CD4-positive, alpha-beta T cell treated with Interleukin-12 subunit alpha and Interleukin-12 subunit beta, for 1 hour (primary cell): Measurements from ENCODE around the gene TTC6.

Experiments
- DNase-seq: peaks from one replicate; pipeline ENCODE4 v3.0.0-alpha.2; 2020

Gene TTC6

GRCh38 chr14:37625597-37626595 is 30.5 kb downstream of the TTC6 start:
- no peak for DNase-seq

- no peak for DNase-seq
These were observed 41.9 kb downstream of the TTC6 start for GRCh38 chr14:37637341-37637740.

DNA sequence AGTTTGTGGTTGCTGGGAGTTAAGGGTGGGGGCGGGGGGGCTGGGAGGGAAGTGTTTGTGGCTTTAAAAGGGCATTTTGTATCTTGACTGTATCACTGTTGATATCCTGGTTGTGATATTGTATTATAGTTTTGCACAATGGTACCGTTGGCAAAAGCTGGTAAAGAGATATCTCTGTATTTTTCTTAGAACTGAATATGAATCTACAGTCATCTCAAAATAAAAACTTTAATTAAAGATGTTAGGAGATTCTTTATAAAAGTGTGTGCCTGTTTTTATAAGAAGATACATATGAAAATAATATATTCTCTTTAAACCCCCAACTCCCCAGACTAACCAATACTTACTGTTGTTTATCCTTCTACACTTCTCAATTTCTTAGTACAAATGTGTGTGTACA is 43.2 kb downstream of the TTC6 start:
- no peak for DNase-seq

- DNase-seq: no peak
These were observed 45.7 kb downstream of the TTC6 start for GRCh38 chr14:37641117-37641516.

DNA sequence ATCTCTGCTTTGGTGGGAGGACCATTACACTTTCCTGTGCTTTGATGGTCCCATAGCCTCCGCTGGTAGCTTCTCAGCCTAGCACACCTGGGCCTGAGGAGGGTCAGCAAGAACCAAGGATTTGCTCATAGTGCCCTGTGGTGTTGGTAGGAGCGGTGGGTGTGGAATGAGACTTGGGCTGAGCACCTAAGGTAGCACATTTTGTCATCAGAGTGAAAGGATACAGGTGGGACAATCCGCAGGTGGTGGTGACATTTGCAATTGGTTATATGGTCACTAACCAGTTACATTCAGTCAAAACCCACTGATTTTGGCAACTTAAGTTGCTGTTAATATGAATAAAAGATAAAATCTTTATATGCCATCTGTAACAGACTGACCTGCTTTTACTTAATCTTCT is 46.7 kb downstream of the TTC6 start:
- no peak for DNase-seq

DNA sequence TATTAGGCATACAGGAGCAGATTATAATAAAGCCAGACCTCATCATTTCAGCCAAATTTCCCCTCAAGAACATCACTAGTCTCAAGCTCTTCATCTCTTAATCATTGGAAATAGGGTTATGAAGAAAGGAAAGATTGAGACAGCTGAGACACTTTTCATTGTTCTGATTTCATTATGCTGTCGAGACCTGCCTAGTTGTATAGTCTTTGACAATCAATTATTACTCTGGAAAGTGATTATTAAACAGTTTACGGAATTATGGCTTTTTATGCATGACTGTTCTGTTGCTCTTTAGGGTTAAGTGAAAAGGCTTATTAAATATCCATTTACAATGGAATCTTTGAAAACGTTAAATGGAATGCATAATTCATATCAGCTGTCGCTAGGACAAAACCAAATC is 48.3 kb downstream of the TTC6 start:
- DNase-seq: no peak
